HG03521 (cell line): ENCODE measurements around the gene FOXL3.

Experiments
- ATAC-seq: cut with Tn5 transposase; IDR thresholded peaks from one replicate; pipeline ENCODE4 v1.9.1; 2021; ENCODE audit warnings: mild to moderate bottlenecking, moderate library complexity; ENCODE audit not compliant: unreplicated experiment

FOXL3 gene

GRCh38 chr7:265998-266850 is 23.7 kb upstream of the FOXL3 start:
- no peak for ATAC-seq

DNA sequence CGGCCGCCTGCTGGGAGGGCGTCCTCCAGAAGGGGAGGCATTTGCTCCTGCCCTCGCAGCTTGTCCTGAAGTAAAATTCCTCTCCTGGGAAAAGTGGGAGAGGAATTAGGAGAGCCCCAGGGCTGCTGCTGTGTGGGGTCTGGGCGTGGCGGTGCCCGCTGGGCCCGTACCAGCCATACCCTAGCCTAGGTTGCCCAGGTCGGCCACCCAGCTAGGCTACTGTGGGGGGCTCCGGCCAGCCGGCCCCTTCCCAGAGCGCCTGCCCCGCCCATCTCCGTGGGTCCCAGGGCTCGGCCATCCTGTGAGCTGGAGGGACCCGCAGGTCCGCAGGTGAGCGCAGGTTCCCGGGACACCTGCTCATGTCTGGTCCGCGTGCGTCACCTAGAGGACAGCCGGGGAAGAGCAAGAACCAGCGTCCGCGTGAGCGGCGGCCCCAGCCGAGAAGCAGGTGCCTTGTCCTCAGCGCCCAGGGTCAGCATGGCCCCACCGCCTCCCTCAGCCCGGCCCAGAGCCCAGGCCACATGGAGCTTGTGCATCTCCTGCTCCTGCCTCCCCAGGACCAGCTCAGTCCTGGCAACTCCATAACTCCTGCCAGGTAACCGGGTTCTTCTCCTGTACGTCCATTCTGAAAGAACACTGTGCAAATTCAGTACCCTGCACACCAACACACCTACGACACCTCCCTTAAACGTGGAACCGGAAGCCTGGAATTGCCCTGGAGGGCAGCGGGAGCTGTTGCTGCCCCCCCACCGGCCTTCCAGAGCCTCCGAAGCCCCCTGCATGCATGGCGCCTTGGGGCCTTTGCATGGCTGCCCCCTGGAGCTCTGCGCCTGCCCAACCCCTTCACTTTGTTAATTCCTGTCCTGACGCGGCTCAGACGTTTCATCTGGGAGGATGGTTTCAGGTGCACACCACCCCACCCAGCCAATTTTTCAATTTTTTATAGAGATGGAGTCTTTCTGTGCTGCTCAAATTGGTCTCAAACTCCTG is 22.8 kb upstream of the FOXL3 start:
- no peak for ATAC-seq

- ATAC-seq, result no peak
These were observed 21.0 kb upstream of the FOXL3 start for GRCh38 chr7:268991-269390.

GRCh38 chr7:269721-270120 is 20.2 kb upstream of the FOXL3 start:
- ATAC-seq, result no peak

DNA sequence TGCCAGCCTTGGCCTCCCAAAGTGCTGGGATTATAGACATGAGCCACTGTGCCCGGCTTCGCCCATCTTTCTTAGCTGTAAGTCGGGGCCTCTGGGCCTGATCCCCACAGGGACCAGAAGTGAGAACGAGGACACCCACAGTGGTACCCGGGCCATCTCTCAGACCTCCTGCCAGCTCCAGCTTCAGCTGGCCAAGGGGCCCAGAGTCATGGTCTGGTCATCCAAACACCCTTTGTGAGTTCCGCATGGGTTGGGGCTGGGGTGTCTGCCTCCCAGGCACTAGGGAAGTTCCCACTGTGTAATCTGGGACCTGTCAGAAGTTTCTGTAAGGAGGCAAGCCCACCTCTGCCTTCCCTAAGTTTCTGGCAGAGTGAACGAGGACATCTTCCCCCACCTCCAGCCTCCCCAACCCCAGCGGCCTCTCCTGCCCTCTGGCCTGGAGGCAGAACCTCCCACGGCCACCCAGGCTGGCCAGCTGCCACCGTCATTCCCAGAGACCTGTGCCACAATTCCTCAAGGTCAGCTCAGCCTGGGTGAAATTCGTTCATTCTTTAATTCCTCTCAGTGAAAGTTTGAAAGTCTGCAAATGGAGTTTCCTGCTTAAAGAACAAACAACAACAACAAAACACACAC is 19.5 kb upstream of the FOXL3 start:
- ATAC-seq, result no peak

DNA sequence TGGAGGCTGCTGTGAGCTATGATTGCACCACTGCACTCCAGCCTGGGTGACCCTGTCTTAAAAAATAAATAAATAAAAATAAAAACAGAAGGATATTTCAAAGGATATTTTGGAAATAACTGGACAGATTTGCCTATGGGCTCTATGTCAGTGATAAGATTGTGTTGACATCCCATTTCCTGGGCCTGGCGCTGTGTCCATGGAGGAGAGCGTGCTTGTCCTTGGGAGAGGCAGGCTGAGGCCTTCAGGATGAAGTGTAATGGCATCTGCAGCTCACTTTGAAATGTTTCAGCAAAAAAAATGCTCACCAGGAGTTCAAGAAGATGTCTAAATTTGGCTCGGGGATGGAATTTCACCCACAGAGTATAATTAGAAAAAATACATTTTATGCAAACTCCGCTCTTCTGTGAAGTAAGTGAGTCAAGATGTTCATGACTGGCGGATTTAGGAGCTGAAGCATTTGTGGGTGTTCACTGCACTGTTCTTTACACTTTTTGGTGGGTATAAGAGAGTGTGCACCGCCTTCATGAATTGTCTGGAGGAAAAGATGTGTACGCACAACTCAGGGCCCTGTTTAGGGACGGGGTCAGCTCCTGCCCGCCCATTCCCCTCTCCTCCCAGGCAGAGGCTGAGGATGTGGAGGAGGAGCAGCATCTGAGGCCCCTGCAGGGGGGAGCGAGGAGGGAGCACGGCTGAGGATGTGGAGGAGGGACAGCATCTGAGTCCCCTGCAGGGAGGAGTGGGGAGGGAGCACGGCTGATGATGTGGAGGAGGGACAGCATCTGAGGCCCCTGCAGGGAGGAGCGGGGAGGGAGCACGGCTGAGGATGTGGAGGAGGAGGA is 18.5 kb upstream of the FOXL3 start:
- no peak for ATAC-seq

DNA sequence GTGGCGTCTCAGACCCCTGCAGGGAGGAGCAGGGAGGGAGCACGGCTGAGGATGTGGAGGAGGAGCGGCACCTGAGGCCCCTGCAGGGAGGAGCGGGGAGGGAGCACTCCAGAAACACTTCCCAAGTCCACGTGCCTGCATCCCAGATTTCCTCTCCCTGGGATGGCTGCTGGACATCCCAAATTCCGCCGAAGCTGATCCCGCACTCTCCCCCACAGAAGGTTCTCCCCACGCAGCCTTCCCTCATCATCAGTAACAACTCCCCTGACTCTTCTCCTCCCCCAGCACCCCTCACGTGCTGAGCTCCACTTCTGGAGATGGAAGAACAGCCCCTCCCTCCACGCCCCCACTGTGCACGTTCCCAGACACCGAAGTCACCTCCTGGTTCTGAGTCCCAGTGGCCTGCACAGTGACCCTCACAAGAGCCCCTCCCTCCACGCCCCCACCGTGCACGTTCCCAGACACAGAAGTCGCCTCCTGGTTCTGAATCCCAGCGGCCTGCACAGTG is 17.8 kb upstream of the FOXL3 start:
- no peak for ATAC-seq

GRCh38 chr7:272631-273030 is 17.3 kb upstream of the FOXL3 start:
- ATAC-seq, result no peak

- no peak for ATAC-seq
These were observed 16.6 kb upstream of the FOXL3 start for GRCh38 chr7:273327-273726.

DNA sequence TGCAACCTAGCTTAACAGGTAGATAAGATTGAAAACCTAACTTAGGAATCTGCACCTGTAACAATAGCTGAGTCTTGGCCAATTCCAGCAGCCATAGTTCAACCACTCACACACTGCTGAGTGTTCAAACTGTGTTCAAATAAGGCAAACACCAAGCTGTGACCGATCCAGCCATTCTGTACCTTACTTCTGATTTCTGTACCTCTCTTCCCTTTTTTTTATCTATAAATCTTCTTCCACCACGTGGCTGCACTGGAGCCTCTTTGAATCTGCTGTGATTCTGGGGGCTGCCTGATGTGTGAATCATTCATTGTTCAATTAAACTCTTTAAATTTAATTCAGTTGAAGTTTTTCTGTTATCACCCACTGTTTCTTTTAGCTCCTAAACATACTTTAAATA is 15.7 kb upstream of the FOXL3 start:
- no peak for ATAC-seq

- ATAC-seq, result no peak
These were observed 13.6 kb upstream of the FOXL3 start for GRCh38 chr7:276230-276835.

DNA sequence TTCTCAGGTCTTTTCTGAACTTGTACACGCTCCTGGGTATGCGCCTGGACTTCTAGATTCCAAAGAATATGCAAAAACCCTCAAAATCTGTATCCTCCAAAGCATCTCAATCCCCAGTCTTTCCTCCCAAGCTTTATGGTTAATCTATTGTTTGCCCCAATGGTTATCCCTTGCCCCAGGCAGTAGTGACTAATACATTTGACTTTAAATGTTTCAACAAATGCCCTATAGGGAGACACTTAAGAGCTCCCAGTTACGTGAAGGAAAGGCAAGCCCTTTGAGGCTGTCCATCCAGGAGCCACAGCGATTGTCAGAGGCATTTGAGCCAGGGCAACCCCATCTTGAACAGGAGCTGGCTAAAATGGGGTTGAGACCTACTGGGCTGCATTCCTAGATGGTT is 12.7 kb upstream of the FOXL3 start:
- no peak for ATAC-seq

DNA sequence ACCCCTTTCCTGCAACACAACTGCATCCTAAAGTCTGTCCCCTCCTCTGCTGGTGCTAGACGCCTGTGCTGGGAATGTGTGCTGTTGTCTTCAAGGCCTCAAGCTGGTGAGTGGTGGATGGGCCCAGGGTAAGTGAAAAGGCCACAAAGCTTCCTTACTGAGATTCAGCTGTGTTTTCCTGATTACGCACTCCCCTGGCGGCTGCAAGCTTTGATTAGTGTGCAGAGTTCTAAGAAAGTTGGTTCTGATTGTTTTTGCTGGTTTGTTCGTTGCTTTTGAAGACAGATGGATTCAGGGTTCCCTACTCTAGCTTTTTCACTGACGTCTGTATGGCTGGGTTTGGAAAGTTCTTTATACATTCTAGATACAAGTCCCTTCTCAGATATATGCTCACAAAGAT is 11.9 kb upstream of the FOXL3 start:
- no peak for ATAC-seq

GRCh38 chr7:279821-280220 is 10.1 kb upstream of the FOXL3 start:
- ATAC-seq, result no peak

DNA sequence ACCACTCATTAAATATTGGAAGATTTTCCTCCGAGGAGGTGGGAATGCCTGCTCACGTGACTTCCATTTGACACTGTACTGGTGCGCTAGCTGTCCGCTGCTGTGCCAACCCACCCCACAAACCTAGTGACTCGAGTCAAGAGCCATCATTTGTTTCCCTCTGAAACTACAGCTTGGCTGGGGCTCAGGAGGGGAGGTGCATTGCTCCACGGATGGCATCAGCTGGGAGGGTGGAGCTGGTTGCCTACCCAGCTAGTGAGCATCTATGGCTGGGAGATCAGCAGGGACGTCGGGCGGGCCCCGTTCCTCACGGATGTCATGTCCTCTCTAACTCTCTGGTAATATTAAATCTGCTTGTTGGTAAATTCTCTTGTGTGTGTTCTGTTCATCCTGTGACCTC is 9.5 kb upstream of the FOXL3 start:
- ATAC-seq, result no peak

GRCh38 chr7:281637-282036 is 8.3 kb upstream of the FOXL3 start:
- ATAC-seq, result no peak

GRCh38 chr7:282621-283020 is 7.3 kb upstream of the FOXL3 start:
- no peak for ATAC-seq

GRCh38 chr7:284762-285722 is 4.9 kb upstream of the FOXL3 start:
- no peak for ATAC-seq

GRCh38 chr7:285731-286130 is 4.2 kb upstream of the FOXL3 start:
- ATAC-seq, result no peak
